GM18508 (cell line): ENCODE measurements around the gene COL4A2.
"Not testable (repeated sequence)": the region's sequence is repeated elsewhere in the genome, so short reads cannot be mapped to it uniquely, and the experiment has no call there.

ENCODE experiments used
- ATAC-seq: cut with Tn5 transposase; IDR thresholded peaks from one replicate; pipeline ENCODE4 v1.9.1; 2021; ENCODE audit warnings: moderate number of reproducible peaks; ENCODE audit not compliant: insufficient read depth, unreplicated experiment

The COL4A2 gene

GRCh38 chr13:110305544-110305943, 1.5 kb upstream of the COL4A2 start:
- ATAC-seq: no peak

GRCh38 chr13:110305949-110306339, 1.1 kb upstream of the COL4A2 start:
- no peak for ATAC-seq

DNA sequence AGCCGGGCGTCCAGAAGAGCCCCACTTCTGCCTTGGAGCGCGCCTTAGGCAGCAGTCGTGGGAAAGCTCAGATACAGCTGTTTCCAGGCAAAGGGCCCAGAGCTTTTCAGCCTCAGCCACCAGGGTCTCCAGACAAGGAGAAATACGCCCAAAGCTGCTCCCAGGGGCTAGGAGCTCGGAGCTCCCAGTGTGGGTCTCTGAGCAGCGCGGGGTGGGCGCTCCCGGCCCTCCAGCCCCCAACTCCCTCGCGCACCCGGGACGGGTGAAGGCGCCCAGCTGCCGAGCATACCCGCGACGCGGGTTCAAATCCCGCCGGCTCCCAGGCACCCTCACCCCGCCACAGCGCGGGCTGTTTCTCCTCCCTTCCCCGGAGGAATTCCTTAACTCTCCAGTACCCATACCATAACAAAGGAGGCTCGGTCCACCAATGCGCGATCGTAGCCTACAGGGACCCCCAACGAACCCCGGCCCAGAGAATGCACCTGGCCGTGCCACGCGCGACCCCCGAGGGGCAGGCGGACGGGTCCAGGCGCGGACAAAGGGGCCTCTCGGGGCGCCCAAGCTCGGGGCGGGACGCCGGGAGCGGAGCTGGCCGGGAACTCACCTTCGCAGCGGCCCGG, 634 bp upstream of the COL4A2 start:
- no peak for ATAC-seq

DNA sequence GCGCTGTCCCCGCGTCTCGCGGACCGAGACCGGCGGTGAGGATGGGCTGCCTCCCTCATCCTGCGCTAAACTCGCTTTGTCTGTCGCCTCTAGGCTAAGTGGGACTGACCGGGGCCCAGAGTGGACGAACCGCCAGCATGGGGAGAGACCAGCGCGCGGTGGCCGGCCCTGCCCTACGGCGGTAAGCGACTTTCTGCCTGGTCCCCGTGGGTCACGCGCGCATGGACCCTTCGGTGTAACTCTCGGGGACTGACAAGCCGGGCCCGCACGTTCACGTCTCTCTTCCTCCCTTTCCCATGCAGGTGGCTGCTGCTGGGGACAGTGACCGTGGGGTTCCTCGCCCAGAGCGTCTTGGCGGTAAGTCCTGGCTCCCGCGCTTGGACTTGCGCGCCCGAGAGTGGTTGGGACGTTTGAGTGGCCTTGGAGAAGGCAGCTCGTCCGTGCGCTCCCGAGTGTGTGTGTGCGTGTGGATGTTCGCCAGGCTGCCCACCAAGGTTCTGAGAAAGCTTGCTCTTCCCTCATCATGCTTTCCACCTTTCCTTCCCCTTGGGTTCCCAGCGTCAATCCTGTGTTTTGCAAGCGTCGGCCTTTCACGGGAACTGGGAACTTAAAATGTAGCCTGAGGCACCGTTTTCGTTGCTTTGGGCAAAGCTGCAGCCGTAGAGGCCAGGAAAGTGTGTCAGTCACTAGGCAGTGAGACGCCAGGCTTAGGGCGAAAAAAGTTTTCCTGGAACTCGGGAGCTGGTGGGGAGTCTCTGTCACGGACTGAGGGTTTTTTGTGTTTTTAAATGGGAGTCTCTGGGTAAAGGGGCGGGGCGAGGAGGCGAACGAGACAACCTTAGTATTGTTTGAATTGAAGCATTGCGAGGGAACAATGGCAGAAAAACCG, 927 bp downstream of the COL4A2 start:
- no peak for ATAC-seq

- no peak for ATAC-seq
Measured at GRCh38 chr13:110308656-110309359, 1.7 kb downstream of the COL4A2 start.

DNA sequence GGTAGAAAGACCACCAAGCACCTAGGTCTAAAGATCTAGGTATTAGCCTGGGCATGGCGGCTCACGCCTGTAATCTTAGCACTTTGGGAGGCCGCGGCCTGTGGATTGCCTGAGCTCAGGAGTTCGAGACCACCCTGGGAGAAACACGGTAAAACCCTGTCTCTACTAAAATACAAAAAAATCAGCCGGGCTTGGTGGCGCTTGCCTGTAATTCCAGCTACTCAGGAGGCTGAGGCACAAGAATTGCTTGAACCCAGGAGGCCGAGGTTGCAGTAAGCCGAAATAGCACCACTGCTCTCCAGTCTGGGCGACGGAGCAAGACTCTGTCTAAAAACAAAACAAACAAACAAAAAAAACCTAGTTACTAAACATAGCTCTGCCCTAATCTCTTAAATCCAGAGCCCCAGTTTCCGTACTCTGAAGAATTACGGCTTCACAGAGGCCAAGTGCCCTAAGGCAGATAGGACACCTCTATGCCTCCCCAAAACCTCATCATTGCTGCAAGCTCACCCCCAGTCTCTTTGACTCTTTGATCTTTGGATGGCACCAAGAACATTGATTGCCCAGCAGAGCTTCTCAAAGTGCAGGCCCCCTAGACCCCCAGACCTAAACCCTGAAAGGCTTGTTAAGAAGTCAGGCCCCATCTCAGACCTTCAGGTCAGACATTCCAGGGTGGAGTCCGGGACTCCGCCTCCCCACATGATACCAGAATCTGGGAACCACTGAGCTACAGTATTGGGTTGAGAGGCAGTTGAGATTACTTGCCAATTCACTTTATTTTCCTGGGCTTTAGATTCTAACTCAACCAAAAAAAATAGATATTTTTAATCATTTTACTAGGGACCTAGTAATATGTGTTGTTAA, 2.8 kb downstream of the COL4A2 start:
- no peak for ATAC-seq

DNA sequence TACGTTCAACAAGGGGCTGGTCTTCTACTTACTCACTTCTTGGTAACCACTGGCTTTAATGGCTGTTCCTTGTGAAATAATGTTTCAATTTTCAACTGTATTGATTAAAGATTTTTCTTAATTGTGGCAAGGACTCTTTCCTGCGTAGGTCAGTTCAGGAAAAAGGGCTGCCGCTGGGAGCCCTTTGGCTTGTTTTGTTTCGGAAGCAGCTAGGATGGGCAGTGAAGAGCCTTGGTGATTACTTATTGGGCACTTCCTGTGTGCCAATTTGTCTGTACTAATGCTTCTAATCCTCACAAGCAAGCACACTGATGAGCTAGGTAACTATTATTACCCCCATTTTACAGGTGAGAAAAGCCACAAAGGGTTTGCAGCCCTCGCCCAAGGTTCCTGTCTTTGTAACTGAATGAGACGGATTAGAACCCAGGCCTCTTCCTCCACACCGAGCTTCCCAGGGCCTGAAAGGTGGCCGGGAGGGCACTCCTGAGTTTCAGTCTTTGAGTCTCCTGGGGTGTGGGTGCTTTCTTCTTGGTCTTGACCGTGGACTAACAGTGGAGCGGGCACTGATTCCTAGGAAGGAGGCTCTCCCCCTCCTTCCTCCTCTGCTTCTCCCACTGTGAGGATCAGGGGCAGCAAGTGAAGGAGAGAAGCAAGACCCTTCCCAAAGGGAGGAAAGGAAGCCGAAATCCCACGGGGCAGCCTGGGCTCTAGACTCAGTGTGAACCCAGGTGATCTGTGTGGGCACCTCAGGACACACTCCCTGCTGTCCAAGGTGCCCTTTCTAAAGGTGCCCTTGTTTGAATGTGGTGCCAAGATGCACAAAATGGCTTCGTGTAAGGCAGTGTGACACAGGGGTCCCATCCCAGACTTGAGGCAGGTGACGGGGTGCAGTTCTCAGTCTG, 3.7 kb downstream of the COL4A2 start:
- ATAC-seq: no peak

DNA sequence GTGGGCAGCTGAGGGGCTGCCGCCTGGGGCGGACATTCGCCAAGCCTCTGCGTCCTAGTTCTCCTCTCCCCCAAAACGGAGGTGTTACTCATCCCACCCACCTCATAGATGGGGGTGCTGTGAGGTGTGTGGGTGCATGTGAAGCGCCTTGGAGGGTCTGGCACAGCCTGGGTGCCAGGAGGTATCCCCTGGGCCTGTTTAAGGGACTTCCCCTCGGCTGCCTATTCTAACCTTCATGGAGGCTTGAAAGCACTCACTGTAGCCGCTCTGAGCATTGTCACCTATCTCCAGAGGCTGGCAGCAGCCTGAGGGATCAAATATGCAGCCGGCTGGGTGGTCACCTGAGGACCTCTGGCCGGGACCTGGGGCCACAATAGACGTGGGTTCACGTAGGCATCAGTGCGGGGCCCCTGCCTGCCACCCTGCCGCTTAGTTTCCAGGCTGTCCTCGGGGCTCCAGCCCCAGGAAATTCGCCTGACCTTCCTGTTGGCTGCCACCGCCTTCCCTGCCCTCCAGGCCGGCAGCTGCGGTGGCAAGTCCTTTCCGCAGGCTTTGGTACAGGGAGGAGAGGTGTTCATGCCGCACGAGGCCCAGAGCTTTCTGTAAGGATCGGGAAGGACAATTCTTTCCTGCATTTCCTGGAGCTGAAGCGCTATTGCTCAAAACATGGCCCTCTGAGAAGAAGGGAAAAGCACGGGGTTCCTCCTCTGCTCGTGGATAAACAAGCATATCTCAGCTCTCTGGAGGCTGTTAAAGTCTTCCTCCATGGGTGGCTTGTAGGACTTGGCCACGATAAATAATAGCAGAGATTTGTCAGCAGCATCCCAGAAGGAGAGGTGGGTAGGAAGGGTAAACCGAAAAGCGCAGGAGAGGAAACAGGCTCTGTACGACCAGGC, 4.6 kb downstream of the COL4A2 start:
- no peak for ATAC-seq

DNA sequence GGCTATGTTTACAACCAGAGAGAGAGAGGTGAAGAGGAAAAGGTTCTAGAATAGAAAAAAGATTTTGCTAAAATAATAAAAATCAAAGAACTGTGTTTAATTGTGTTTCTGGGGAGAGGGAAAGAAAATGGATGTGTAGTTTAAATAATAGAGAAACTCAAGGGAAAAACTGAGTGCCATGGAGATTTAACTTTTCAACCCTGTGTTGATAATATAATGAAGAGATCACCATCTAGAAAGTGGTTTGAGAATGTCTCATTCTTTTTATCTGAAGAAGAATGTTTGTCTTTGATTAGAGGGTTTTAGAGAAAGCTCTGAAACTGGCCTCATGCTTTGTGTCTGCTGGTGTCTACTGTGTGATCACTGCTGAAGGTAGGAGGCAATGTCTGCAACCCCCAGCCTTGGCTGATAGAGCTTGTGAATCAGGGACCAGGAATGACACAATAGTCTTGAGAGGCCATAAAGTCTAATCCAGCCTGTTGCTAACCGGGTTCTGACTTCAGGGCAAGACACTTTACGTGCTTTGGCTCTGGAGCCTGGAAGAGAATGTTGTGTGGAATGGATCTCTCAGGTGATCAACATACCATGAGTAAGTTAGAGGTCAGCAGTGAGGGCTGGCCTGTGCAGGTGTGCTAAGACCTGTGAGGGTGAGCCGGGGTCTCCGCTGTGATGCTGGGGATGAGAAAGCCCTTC, 5.4 kb downstream of the COL4A2 start:
- ATAC-seq: no peak

DNA sequence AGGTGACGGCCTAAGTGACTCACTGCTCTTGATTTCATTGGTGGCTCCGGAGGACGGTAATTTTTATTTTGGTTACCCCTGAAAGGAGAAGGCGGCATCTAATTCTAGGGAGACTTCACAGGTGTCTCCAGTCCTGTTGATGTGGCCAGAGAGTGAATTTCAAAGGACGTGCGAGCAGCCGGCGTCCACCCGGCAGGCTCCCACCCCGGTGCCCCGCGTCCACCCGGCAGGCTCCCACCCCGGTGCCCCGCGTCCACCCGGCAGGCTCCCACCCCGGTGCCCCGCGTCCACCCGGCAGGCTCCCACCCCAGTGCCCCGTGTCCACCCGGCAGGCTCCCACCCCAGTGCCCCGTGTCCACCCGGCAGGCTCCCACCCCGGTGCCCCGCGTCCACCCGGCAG, 6.2 kb downstream of the COL4A2 start:
- ATAC-seq: not testable (repeated sequence)

- ATAC-seq: not testable (repeated sequence)
Measured at GRCh38 chr13:110313733-110314132, 6.6 kb downstream of the COL4A2 start.

GRCh38 chr13:110314516-110315245, 7.6 kb downstream of the COL4A2 start:
- ATAC-seq: no peak

- ATAC-seq: no peak
Measured at GRCh38 chr13:110316196-110316595, 9.1 kb downstream of the COL4A2 start.

- no peak for ATAC-seq
Measured at GRCh38 chr13:110317093-110317492, 10.0 kb downstream of the COL4A2 start.

GRCh38 chr13:110317496-110318195, 10.6 kb downstream of the COL4A2 start:
- ATAC-seq: no peak

GRCh38 chr13:110318920-110319319, 11.8 kb downstream of the COL4A2 start:
- no peak for ATAC-seq

GRCh38 chr13:110319397-110319773, 12.3 kb downstream of the COL4A2 start:
- no peak for ATAC-seq
